ENCODE measurements around the gene EFCAB6. TPM values are rescaled to one million over a fixed set of nuclear protein-coding genes. Genes with fewer than 3 reads are reported as not detected.

The EFCAB6 gene
- total and polyA plus RNA-seq, 2 of the 4 experiments (the other 2 are of a cell fraction), result 0.44 to 1.1 TPM

- Histone ChIP-seq H2BK120ac (ENCODE audit: low read depth, low read length) (no peak overlapping the region), H3K9me1 (ENCODE audit: insufficient read depth, low read length) (no peaks in the 10 kb centered on the region), H3K4me2 (ENCODE audit: low read depth, low read length) (no peak overlapping the region), H2BK20ac (ENCODE audit: low read depth, low read length) (no peak overlapping the region), H2AK9ac (replicated peaks; ENCODE audit: low read depth, low read length, poor library complexity) (no peak overlapping the region), H3K27ac (ENCODE audit: insufficient read depth, low read length) (no peak overlapping the region), H2BK15ac (ENCODE audit: low read depth, low read length) (no peak overlapping the region), H4K91ac (ENCODE audit: insufficient read depth, low read depth, low read length) (no peak overlapping the region), H3K27me3 (ENCODE audit: control insufficient read depth, insufficient read depth, low read length) (no peaks in the 10 kb centered on the region), H3K36me3 (ENCODE audit: control insufficient read depth, insufficient read depth, low read length) (no peaks in the 10 kb centered on the region), H3K18ac (ENCODE audit: low read depth, low read length) (no peak overlapping the region), H3K79me1 (ENCODE audit: low read depth in 1 of 2, low read length in 2 of 2) (no peaks in the 10 kb centered on the region), H4K8ac (ENCODE audit: low read depth in 2 of 2, low read length in 2 of 2) (no peak overlapping the region), H3K4me1 (ENCODE audit: control insufficient read depth, insufficient read depth, low read length) (no peaks in the 10 kb centered on the region), H3K9ac (ENCODE audit: low read depth, low read length) (no peak overlapping the region), H2BK5ac (ENCODE audit: low read depth, low read length, poor library complexity, severe bottlenecking) (no peak overlapping the region), H4K20me1 (ENCODE audit: insufficient read depth, low read length) (no peaks in the 10 kb centered on the region), H2AFZ (replicated peaks; ENCODE audit: low read length, poor library complexity) (no peak overlapping the region), H3K4ac (ENCODE audit: low read depth, low read length) (no peak overlapping the region), H3K23ac (ENCODE audit: low read depth, low read length) (no peak overlapping the region), H2AK5ac (ENCODE audit: low read depth, low read length) (no peak overlapping the region), H3K14ac (replicated peaks; ENCODE audit: low read depth, low read length) (no peak overlapping the region), H3K4me3 (ENCODE audit: insufficient read depth, low read depth, low read length) (no peak overlapping the region), H3K56ac (ENCODE audit: extremely low read depth, insufficient read depth, low read length) (no peak overlapping the region), H4K5ac (ENCODE audit: low read depth, low read length) (no peak overlapping the region), H3K9me3 (ENCODE audit: control insufficient read depth, insufficient read depth, low read length) (no peaks in the 10 kb centered on the region)
- TF ChIP-seq MXI1 (IDR thresholded peaks at IDR 0.05; ENCODE audit: borderline replicate concordance, low read depth, low read length) (no peak), CHD1 (IDR thresholded peaks at IDR 0.05; ENCODE audit: low read depth, low read length) (no peak), RCOR1 (IDR thresholded peaks at IDR 0.05; ENCODE audit: insufficient replicate concordance, low read length) (no peak), CEBPB (IDR thresholded peaks at IDR 0.05; ENCODE audit: low read depth, low read length) (no peak), SMC3 (IDR thresholded peaks at IDR 0.05; ENCODE audit: low read depth, low read length) (no peak)
- TF ChIP-seq, protein P1, sequence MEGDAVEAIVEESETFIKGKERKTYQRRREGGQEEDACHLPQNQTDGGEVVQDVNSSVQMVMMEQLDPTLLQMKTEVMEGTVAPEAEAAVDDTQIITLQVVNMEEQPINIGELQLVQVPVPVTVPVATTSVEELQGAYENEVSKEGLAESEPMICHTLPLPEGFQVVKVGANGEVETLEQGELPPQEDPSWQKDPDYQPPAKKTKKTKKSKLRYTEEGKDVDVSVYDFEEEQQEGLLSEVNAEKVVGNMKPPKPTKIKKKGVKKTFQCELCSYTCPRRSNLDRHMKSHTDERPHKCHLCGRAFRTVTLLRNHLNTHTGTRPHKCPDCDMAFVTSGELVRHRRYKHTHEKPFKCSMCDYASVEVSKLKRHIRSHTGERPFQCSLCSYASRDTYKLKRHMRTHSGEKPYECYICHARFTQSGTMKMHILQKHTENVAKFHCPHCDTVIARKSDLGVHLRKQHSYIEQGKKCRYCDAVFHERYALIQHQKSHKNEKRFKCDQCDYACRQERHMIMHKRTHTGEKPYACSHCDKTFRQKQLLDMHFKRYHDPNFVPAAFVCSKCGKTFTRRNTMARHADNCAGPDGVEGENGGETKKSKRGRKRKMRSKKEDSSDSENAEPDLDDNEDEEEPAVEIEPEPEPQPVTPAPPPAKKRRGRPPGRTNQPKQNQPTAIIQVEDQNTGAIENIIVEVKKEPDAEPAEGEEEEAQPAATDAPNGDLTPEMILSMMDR (conservative IDR thresholded peaks at IDR 0.05; ENCODE audit: low read depth, low read length), result no peak
- in situ Hi-C loops (cut with MboI; ENCODE audit: low sequenced_read_pairs), result no loop called here
- ChIA-PET CTCF (interaction anchor here (0.9 kb wide), 1 partner anchor 11 kb away, joined by 3 read pairs; no protein-coding TSS in a partner anchor), POLR2A (ENCODE audit: unreplicated experiment) (no interaction called here)
- no TSS peak for BruUV-seq (replicated peaks)
- no CpG with 5 or more reads among the region's 4 CpGs for WGBS, 2 experiments (ENCODE audit: extremely low coverage in 2 of 2, insufficient read length in 1 of 2)
- no peak for ATAC-seq (ENCODE audit: low read depth)
- intact Hi-C loops (cut with micrococcal nuclease), result no loop called here
- dilution Hi-C loops (cut with HindIII; ENCODE audit: low sequenced_read_pairs, unreplicated experiment), result no loop called here
- DNase-seq, result no peak
These were observed 280.5 kb downstream of the EFCAB6 start for GRCh38 chr22:43531651-43532050.
